ENCODE measurements around the gene PSMC3IP.

DNA sequence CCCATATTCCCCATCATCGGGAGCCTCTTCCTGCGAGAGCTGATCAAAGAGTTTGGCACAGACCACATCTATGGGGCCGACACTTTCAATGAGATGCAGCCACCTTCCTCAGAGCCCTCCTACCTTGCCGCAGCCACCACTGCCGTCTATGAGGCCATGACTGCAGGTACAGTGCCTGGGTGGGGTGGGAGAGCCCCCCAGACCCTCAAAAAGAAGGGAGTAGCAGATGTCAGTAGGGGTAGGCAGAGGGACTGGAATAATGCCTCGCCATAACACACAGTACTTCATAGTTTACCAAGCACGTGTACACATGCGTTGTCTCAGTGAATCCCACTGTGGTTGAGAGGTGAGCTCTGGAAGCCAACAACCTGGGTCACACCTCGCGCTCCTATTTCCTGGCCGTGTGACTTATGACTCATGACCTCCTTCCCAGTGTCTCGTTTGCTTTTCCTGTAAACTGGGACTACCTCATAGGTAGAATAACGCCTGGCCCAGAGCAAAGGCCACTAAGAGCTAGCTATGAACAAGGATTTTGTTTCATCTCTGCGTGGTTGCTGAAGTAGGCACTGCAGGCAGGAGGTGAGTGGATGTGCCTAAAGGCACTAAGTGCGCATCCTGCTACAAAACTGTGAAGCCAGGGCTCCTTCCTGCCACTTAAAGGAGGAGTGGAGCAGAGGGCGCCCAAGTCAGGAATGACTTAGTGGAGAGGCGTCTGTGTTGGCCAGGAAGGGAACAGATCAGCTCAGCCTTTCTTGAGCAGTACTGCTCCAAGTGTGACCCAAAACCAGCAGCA is 36.3 kb downstream of the PSMC3IP start:
- TF ChIP-seq, protein P1, sequence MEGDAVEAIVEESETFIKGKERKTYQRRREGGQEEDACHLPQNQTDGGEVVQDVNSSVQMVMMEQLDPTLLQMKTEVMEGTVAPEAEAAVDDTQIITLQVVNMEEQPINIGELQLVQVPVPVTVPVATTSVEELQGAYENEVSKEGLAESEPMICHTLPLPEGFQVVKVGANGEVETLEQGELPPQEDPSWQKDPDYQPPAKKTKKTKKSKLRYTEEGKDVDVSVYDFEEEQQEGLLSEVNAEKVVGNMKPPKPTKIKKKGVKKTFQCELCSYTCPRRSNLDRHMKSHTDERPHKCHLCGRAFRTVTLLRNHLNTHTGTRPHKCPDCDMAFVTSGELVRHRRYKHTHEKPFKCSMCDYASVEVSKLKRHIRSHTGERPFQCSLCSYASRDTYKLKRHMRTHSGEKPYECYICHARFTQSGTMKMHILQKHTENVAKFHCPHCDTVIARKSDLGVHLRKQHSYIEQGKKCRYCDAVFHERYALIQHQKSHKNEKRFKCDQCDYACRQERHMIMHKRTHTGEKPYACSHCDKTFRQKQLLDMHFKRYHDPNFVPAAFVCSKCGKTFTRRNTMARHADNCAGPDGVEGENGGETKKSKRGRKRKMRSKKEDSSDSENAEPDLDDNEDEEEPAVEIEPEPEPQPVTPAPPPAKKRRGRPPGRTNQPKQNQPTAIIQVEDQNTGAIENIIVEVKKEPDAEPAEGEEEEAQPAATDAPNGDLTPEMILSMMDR (IDR thresholded peaks at IDR 0.05): no peak
- TF ChIP-seq POLR2A (IDR thresholded peaks at IDR 0.05) (no peak), POLR2AphosphoS5 (IDR thresholded peaks at IDR 0.05) (no peak), EP300 (IDR thresholded peaks at IDR 0.05) (no peak)

All from gastroesophageal sphincter (tissue), 3 donors.